Measurements from ENCODE around the gene KRTAP5-5.
"Not testable (repeated sequence)": the region's sequence is repeated elsewhere in the genome, so short reads cannot be mapped to it uniquely, and the experiment has no call there.

The KRTAP5-5 gene

DNA sequence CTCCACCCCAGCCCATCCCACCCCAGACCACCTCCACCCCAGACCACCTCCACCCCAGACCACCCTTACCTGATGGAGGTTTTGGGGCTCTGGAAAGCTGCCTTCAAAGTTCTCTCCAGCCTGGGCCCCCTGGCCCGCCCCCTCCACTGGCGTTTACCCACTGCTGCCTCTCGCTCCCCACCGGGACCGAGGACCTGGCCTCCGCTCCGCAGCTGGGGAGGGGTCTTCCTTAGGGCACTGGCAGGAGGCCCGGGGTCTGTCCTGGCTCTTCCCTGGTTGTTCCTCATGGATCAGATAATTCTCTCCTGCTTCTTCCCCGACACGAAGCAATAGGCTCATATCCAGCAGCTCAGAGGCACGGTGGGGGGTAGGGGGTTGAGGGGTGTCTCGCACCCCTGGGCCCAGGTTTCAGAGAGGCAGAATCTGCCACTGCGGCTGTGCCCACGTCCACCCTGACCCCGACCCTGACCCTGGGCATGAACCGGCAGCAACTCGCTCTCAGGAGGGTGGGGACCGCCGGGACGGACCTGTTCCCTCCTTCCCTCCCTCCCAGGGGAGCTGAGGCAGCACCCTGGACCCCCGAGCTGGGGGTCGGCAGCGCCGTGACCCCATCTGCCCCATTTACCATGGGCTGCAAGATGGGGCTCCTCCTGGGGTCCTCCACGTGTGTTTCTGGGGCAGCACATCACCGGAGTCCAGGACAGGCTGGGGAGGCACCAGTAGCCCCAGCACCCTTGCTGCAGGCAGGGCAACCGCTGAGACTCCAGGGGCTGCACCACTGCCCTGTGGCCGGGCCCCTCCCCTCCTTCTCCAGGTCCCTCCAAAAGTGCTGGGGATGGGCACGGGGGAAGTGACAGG is 12.9 kb downstream of the KRTAP5-5 start:
- no peak for DNase-seq (ENCODE audit: low read depth in 2 of 2)

DNA sequence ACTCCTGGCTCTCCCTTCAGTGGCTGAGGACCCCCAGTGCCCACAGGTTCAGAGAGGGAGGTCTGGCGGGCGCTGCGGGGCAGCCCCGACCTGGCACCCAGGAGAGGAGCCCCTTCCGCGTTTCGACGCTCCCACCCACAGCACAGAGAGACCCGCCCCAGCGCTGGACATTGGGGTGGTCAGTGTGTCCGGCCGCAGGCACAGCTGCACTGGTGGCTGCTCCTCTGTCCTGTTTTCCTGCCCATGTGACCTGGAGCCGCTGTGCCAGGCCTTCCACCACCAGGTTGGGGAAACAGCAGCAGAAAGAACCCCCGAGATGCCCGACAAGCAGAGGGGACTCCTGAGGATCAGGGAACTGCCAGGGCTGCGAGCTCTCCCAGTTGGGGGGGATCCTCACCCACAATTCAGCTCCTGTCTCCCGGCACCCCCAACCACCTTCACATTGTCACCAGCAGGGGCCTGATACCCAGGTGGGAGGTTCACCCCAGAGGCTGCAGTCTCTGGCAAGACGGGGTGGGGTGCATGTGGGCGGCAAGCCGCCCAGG is 13.6 kb downstream of the KRTAP5-5 start:
- DNase-seq (ENCODE audit: low read depth in 2 of 2), result no peak

DNA sequence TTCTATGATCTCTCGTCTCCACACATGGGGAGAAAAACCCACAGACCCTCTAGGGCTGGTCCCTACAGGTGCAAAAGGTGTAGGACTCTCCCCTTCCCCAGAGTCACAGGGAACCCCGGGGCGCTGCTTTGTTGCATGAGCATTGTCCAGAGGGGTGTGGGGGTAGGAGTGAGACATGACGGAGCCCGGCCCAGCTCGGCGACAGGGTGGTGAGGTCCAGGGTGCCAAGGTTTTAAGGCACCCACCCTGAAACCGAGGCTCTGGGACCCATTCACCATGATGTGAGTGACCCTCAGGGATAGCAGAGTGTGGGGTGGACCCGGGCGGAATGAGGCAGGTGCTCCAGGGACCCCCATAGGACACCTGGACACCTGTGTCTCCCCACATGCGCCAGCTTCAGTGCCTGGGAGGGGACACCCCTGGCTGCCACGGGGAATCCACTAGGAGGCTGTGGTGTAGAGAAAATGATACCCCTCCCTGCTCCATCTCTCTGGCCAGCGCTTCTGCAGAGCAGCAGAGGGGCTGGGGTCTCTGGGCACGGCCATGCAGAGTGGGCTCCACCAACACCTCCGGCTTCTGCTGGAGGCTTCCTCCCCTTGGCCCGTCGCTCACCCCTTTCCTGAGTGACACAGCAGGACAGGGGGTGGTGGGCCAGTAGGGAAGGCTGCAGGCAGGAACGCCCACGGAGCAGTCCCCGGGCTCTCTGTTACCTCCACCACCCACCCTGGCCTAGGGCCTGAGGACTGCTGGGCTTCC is 15.2 kb downstream of the KRTAP5-5 start:
- DNase-seq (ENCODE audit: low read depth in 2 of 2), result no peak

DNA sequence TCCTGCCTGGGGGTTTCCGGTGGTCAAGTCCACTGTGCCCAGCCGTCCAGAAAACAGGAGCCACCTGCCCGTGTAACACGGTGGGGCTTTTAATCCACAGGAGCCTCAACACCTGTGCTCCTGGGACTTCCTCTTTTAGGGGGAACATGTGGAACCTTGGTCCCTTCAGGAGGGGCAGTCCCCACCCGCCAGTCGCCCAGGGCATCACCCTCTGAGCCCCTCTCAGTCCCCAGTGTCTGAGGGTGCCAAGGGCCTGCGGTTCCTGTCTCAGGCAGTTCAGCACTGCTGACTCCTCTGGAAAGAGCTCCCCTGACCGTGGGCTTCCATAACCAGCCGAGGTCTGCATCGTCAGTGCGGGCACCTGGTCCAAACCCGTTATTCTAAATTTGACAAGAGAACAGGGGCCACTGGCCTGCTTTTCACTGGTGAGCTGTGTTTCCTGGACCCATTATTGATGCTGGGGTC is 15.8 kb downstream of the KRTAP5-5 start:
- DNase-seq (ENCODE audit: low read depth in 2 of 2), result no peak

- DNase-seq (ENCODE audit: low read depth in 2 of 2), result not testable (repeated sequence)
These were observed 17.0 kb downstream of the KRTAP5-5 start for GRCh38 chr11:1646540-1646939.

DNA sequence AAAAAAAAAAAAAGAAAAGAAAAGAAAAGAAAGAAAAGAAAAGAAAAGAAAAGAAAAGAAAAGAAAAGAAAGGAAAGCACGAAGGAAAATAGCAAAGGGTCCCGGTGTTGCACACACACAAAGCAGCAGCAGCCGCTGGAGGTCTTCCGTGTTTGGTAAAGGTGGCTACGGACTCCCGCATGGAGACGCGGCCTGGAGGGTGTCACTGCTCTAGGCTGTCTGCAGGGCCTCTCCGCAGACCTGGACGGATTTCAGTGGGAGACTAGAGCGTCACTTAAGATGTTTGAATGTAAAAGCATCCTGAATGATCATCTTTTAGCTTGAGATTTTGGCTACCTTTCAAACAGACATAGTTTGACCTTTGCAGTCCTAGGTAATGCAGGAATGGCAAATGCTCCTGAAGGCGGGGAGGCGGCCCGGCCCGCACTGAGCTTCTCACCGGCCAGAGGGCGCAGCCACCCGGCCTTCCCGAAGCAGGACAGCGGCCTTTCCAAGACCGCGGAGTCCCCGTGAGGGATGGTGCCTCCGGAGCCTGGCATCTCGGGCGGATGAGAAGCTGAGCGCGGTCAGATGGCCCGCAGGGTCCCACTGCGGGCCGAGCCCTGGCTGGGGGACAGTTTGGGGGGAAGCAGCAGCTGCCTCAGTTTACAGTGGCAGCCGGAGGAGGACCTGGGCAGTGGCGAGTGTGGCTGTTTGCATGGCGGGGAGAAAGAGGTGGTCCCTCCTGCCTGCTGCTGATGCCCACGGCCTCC is 18.5 kb downstream of the KRTAP5-5 start:
- no peak for DNase-seq (ENCODE audit: low read depth in 2 of 2)

- DNase-seq (ENCODE audit: low read depth in 2 of 2), result no peak
These were observed 19.3 kb downstream of the KRTAP5-5 start for GRCh38 chr11:1648653-1649420.

- DNase-seq (ENCODE audit: low read depth in 2 of 2), result no peak
These were observed 20.7 kb downstream of the KRTAP5-5 start for GRCh38 chr11:1650034-1650917.

DNA sequence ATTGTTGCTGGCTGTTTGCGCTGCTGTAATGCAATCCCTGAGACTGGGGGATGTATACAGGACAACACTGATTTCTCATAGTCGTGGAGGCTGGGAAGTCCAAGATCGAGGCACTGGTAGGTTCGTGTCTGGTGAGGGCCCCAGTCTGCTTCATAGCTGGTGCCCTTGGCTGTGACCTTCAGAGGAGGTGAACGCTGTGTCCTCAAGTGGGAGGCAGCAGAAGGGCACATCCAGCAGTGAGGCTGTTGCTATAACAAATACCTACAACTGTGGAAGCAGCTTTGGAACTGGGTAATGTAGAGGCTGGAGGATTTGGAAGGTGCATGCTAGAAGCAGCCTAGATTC is 21.3 kb downstream of the KRTAP5-5 start:
- DNase-seq (ENCODE audit: low read depth in 2 of 2), result no peak

GRCh38 chr11:1651411-1651980 is 21.9 kb downstream of the KRTAP5-5 start:
- DNase-seq (ENCODE audit: low read depth in 2 of 2), result no peak

DNA sequence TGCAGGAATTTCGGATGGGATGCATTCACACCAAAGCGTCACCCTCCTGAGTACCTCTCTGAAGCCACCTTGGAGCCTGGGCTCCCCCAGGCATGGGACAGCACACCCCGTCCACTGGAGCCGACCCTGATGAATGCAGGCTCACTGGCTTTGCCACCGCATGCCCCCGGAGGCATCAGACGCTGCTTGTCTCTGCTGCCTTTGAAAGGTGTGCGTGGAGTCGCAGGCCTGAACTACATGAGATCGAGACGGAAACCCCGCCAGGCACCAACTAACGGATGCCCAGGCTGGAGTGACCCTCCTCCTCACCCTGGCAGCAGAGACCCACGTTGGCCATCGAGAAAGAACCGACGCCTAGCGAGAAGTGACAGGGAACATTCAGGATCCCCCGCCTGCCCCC is 22.5 kb downstream of the KRTAP5-5 start:
- no peak for DNase-seq (ENCODE audit: low read depth in 2 of 2)

DNA sequence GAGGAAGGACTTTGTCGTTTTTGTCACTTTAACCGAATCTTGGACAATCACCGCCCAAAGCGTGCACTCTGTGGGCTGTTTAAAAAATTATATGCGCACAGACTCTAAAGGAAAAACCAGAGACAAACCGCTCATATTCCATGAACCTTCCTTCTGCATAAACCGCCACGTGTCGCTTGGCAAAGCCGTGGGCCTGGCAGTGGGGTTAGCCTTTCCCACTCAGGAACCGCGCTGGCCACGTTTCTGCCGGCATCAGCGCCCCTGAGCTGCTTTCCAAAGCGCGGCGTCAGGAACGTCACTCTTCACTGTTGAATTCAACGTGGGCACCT is 22.8 kb downstream of the KRTAP5-5 start:
- no peak for DNase-seq (ENCODE audit: low read depth in 2 of 2)

DNA sequence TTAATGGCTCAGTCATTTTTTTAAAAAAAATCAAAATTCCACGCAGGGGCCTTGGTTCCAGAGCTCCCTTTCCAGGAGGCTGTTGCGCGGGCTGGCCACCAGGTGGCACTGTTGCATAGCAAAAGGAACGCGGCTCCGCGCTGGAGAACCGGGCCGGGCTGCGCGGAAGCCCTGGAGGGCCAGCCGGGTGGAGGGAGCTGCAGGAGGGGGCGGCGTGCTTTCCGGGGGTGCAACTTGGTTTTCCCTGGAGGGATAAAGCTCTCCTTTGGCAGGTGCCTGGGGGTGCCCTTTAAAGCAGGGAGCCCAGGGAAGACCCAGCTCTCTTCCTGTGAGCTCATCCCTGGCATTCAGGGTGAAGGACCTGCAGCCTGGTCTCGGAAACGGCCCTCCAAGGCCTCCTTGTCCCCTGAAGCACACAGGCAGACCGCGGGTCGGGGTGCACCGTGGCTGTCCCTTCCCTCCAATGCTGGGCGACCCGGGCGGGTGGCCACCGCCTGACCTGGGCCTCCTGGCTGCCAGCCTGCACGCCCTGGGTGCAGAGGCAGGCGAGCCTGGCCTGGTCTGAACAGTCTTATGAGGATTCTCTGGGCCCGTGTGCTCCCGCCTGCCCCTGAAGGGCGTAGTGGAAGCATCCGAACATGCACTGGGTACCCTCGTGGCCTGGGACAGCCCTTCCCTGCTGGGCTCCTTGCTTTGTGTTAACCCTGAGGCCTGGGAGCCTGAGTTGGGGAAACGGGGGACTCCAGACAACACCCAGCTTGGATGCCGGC is 23.4 kb downstream of the KRTAP5-5 start:
- DNase-seq (ENCODE audit: low read depth in 2 of 2), result peak; percentile 62 to 68

DNA sequence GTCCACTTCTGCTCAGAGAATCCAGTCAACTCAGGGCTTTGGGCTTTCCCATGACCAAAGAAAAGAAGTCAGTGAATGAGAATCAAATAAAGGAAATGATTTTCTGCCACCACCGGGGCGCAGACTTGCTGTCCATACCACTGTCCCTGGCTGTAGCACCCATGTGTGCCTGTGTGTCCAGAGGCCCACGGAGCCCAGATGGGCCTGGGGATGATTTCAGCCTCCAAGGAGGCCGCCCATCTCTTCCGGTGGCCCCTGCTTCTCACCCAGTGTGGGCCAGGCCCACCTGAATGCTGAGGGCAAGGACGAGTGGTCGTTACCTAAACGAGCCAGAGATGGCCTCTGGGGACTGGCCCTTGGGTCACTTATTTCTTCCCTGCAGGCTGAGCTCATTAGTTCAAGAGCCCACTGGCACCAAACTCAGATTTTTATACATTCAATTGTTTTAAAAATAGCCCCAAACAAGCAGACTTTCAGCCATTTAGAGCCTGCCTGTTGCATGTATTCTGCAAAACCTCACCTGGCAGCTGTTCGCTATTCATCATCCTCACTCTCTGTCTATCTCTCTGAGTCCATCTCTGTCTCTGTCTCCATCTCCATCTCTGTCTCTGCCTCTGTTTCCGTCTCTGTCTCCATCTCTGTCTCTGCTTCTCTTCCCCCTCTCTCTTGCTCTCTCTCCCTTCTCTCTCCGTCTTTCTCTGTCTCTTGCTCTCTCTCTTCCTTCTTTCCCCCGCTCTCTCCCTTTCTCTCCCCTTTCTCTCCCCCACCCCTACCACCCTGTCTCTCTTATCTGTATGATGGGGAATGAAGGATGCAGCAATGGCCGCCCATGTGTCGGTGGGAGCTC is 24.2 kb downstream of the KRTAP5-5 start:
- DNase-seq (ENCODE audit: low read depth in 2 of 2), result no peak

- DNase-seq (ENCODE audit: low read depth in 2 of 2), result no peak
These were observed 25.0 kb downstream of the KRTAP5-5 start for GRCh38 chr11:1654388-1655167.

DNA sequence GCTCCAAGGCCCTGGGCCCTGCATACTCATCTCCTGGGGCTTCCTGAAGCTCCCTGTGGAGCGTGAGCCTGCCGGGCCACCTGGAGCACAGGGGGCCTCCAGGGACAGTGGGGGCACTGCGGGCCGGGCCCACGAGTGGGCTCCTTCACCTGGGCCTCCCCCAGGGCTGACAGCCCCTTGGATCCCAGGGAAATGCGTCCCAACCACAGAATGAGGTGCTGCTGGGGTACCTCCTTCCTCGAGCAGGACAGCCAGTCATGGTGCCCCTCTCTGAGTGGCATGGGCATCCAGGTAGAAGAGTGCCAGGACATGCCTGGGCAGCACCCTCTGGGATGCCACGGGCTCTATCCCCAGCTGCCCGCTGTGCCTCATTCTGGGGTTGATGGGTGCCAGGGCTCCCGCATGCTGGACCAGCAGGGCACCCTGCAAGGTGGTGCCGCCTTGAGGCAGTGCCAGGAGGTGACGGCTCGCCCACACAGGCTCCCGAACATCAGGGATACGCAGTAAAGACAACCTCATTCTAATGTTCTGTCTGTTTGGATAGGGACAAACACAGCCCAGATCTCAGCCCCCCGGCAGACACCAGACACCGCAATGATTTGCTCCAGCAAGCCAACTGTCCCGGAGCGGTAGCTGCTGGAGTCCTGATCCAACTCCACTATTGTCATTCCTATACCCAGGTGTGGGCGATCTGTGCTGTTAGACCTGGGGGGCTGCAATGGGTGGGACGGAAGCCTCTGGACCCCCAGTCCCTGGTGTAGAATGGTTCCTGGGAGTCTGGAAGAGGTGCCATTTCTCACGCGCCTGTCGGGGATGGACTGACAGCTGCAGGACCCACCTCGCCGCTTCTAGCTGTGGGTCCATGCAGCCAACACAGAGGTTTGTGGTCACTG is 25.8 kb downstream of the KRTAP5-5 start:
- no peak for DNase-seq (ENCODE audit: low read depth in 2 of 2)

GRCh38 chr11:1656061-1656441 is 26.5 kb downstream of the KRTAP5-5 start:
- no peak for DNase-seq (ENCODE audit: low read depth in 2 of 2)

All from activated CD4-positive, alpha-beta T cell treated with anti-CD3 and anti-CD28 coated beads for 24 hours (primary cell).